GM18520 (cell line): Measurements from ENCODE around the gene ALKBH2.
"Not testable (repeated sequence)": the region's sequence is repeated elsewhere in the genome, so short reads cannot be mapped to it uniquely, and the experiment has no call there.

Source experiments
- ATAC-seq: cut with Tn5 transposase; IDR thresholded peaks from one replicate; pipeline ENCODE4 v1.9.1; 2021; ENCODE audit not compliant: unreplicated experiment

ALKBH2 gene

DNA sequence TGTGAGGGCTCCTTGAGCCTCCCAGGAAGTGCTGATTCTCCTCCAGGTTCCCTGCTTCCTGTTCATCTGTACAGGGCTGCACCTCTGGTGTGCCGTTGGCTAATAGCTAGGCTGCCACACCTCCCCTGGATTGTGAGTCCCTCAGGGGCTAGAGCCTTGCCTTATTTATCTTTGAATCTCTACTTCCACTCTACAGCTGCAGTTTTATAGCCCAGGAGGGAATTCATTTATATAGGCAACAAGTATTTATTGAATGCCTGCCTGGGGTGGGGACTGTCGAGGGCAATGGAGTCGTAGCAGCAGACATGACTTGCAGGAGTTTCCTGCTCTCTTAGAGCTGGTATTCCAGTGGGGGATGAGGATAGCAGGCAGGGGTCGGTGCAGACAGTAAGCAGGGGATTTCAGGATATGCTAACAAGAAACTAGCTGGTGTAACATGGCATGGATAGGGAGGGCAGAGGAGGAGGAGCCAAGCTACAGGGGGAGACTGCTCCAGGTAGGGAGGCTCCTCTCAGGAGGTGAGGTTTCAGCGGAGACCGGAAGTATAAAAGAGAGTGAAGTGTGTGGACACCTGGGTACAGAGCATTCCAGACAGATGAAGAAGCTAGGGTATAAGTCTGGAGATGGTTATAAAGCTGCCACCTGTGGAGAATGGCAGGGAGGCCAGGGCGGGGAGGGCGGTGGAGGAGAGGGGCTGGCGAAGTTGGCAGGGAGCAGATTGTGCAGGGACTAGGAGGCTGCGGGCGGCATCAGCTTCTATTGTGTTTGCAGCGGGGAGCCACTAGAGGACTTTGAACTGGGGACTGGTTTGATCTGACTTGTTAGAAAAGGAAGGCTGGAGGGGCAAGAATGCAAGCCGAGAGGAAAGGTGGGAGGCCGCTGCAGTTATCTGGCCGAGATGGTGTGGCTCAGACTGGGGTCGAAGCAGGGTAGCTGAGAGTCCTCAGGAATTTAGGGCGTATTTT, 23.7 kb downstream of the ALKBH2 start:
- no peak for ATAC-seq

DNA sequence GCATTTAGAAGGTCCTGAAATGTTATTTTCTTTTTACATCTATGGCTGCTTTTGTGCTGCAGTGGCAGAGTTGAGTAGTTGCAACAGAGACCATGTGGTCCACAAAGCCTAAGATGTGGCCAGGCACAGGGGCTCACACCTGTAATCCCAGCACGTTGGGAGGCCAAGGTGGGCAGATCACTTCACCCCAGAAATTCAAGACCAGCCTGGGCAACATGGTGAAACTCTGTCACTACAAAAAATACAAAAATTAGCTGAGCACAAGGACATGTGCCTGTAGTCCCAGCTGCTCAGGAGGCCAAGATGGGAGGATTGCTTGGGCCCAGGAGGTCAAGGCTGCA, 27.4 kb downstream of the ALKBH2 start:
- no peak for ATAC-seq

DNA sequence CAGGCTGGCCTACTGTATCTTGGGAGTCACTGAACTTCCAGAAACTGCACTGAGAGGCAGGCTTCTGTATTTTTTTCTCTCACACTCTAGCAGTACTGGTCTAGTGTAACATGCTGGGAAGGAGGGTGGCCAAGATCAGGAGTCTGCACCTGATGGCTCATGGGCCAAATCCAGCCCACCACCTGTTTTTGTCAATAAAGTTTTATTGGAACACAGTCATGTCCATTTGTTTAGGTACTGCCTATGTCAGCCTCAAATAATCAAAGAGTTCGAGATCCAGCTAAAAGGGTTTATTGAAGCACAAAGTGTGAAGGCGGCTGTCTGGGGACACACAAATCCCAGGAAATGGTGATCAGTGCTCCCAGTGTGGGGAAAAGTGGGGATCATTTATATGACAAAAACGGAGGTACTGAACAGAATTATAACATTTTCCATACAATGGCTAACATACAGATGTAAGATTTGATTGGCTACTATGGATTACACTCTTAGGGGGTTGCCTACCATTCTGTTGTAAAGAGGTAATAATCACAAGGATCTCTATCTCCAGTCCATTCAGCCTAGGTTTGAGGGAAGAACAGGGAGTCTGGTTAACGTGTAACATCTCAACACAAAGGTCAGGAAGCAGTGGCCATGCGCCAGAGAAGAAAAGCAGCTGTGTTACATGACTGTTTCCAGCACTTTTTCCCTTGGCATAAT, 28.0 kb downstream of the ALKBH2 start:
- ATAC-seq = no peak

DNA sequence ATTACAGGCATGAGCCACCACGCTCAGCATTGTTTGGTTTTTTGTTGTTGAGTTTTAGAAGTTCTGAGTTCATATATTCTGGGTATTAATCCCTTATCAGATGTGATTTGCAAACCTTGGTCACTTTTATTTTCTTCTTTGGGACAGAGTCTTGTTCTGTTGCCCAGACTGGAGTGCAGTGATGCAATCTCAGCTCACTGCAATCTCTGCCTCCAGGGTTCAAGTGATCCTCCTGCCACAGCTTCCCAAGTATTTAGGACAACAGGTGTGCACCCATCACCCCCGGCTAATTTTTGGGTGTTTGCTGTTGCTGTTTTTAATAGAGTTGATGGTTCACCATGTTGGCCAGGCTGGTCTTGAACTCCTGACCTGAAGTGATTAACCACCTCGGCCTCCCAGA, 29.1 kb downstream of the ALKBH2 start:
- no peak for ATAC-seq

DNA sequence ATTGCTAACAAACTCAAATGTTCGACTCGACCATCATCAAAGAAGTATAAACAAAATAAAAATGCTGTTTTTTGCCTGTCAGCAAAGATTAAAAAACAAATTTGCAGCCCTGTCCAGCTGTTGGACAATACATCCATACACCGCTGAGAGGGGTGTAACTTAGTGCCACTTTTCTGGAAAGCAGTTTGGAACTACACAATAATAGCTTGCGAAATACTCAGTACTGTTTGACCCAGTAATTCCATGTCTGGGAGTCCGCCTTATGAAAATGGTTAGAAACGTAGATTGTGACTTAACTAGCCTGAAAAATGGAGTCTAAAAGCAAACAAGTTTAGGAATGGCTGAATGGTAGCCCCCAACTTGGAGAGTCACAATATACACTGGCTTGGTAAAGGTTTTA, 34.5 kb downstream of the ALKBH2 start:
- ATAC-seq = no peak

DNA sequence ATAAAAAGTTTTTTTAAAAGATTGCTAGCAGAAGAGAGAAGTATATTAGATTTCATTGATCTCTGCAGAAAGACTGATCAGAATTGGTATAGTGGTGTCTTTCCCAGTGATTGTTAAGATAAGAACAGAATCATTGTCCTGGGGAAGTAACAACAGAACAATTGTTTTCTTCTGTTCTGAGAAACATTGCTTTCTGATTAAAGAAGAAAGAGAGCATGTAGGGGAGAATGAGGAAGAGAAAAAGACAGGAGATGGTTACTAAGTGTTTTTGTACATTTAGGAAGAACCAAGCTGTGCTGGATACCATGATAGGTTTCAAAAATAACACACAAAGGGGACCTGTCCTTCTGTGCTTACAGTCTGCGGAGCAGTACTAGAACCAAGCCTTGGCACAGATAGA, 35.9 kb downstream of the ALKBH2 start:
- ATAC-seq = no peak

DNA sequence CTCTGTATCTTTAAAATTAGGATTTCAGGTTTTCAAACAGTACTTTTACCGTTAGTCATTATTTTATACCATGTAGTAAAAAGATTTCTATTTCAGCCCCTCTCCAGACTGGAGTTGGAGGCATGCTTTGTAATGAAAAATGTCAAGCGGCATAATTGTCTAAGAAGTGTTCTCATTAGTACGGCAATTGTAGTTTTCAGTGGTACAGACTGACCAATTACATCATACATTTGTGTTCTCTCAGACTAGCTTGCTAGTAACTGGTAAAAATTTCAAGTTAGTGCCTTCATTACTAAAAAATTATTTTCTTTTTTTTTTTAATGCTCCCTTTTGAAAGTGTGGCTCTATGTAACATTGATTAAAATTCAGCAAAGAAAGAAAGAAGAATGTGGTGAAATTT, 36.4 kb downstream of the ALKBH2 start:
- ATAC-seq = no peak

DNA sequence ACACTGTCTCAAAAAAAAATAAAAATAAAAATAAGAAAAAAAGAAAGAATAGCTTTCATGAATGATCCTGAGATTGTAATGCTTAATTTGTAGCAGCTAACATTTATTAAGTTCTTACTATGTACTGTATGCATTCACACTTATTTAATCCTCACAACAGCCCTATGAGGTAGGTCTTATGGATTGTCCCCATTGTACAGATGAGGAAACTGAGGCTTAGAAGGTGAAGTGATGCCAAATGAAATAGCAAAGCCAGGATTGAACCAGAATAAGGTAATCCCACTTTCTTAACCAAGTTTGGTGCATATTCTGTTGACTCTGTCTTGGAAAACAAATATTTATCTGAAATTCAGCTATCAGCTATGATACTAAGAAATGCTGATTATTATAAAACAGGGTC, 38.8 kb downstream of the ALKBH2 start:
- ATAC-seq = no peak

DNA sequence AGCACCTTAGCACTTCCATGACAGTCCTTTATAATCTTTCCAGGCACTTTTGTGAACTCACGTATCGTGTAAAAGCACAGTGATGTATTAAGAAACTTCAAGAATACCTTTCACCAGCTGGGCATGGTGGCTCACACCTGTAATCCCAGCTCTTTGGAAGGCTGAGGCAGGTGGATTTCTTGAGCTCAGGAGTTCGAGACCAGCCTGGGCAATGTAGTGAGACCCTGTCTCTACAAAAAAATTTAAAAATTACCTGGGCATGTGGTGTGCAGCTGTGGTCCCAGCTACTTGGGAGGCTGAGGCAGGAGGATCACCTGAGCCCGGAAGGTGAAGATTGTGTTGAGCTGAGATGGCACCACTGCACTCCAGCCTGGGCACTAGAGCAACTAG, 39.2 kb downstream of the ALKBH2 start:
- not testable (repeated sequence) for ATAC-seq

DNA sequence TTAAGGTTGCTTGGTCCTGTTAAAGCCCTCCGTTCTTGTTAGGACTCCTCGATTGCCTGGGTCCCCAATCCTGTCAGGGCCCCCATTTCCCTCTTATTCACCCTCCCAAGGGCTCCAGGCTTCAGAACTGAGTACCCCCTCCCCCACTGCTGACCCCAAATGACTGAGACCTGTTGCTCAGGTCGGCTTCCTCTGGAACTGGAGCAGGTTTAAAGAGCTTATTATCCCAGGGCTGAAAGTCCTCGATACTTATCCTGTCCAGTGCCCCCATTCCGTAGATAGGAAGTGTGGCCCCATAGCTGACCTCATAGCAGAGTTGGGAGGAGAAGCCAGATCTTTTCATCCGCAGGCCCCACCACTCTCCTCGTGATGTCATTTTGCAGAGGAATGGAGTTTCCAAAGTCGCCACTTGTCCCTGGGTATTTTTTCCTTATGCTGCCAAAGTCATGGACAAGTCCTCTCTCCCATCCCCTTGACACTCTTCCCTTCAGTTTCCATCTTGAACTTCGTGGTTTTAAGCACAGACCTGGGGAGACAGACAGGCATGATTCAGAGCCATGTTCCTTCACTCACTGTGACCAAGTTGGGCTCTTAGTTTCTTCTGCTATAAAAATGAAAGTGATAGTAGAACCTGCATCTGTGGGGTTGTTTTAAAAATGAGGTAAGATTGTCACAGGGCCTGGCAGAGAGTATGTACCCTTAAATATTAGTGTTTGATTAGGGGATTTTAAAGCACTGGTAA, 39.7 kb downstream of the ALKBH2 start:
- ATAC-seq = no peak

DNA sequence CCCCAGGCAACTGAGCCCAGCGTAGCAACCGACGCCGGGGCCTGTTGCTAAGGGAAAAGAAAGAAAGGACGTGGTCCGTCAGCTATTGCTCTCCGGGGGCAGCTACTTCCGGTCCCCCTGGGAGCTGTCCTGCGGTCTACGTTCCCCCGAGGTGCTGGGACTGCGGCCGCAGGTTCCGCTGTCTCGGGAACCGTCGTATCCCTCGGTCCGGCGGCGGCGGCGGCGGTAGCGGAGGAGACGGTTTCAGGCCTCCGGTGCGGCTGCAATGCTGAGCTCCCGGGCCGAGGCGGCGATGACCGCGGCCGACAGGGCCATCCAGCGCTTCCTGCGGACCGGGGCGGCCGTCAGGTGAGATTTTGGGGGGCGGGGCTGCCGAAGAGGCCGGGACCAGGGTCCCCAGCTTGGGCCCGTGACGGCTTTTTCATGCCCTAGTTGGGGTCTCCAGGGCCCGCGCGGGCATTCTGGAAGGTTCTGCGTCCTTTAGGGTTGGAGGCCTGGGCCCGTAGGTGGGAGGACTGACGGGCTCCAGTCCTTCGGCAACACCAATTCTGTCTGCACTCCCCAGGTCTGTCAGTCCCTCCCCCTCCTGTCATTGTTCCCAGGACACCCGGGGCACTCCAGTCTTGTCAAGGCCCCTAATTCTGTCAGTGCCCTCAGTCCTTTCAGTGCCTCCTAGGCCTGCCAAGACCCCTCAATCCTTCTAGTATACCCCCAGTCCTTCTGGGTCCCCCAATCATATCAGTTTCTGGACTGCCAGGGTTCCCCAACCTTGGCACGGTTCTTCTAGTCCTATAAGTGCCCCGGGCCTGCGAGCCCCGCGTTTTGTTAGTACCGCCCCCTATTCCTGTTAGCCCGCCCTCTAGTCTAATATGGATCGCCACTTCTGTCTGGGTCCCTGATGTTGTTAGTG, 40.6 kb downstream of the ALKBH2 start, which contains the start of gene USP30:
USP30 (plus strand) TSS at position 163 of the 910 bp plus-strand sequence; CDS start at position 266, 103 bp downstream.
- peak; percentile 67 for ATAC-seq

DNA sequence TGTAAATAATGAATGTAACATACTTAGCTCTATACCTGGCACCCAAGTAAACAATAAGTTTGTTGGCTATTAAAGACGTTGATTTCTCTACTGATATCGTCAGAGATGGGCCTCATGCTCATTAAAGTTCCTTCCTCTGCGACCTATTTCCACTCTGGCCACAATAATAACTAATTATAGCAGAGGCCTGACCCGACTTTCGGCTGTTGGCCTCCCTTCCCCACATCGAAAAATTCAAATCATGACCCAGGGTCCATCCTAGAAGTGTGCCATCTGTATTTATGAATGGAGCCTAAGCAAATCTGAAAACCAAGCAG, 41.2 kb downstream of the ALKBH2 start:
- no peak for ATAC-seq

DNA sequence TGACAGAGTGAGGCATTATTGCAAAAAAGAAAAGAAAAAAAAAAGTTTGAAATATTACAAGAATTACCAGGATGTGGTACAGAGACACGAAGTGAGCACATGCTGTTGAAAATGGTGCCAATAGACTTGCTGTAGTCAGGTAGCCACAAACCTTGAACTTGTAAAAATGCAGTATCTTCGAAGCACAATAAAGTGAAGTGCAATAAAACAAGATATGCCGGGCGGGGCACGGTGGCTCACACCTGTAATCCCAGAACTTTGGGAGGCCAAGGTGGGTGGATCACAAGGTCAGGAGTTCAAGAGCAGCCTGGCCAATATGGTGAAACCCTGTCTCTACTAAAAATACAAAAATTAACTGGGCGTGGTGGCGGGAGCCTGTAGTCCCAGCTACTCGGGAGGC, 43.5 kb downstream of the ALKBH2 start:
- ATAC-seq = not testable (repeated sequence)

DNA sequence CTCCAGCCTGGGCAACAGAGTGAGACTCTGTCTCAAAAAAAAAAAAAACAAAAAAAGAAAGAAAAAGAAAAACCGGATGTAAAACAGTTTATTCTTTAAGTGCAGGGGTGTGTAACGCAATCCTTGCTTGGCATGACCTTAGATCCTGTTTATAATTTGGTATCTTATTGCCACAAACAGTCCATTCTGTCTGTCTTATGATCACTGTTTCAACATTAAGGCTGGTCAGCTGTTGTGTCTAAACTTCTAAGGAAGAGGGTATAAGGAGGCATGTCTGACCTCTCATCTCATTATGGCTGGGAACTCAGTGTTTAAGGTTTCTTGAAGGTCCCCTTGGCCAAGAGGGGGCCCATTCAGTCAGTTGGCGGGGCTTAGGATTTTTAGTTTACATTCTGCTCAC, 44.6 kb downstream of the ALKBH2 start:
- not testable (repeated sequence) for ATAC-seq

DNA sequence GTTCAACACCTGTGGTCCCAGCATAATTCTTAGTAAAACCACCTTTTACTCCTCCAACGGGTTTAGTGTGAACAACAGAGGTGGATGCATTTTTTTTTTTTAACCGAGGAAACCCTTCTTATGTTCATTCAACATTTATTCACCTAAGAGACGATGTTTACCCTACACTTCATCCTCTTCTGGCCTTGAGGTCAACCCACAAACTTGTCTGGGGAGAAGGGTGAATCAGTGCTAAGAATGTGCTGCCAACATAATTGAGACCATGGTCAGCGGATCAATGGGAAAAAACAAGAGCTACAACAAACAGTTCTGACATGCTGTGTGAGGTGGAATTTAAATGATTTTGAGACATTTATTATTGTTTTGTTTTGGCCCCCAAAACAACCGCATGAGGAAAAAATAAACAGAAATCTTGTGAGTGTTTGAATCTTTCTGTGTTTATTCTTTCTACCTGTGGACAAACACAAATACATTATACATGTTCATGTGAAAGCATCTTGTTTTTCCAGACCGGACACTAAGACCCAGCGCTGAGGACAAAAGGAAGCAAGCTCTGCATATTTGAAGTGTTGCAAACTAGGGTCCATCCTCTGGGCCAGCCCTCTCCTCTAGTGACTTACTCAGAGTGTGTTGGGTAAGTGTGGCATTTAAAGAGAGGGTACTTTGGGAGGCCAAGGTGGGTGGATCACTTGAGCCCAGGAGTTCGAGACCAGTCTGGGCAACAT, 46.0 kb downstream of the ALKBH2 start:
- ATAC-seq = no peak

DNA sequence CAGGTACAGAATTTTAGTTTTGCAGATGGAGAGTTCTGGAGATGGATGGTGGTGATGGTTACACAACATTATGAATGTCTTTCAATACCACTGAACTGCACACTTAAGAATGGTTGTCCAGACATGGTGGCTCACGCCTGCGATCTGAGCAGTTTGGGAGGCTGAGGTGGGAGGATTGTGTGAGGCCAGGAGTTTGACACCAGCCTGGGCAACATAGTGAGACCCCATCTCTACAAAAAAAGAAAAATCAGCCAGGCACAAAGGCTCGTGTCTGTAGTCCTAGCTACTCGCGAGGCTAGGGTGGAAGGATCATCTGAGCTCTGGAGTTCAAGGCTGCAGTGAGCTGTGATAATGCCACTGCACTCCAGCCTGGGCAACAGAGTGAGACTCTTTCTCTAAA, 49.0 kb downstream of the ALKBH2 start:
- ATAC-seq = no peak
